Kidney epithelial cell (primary cell): ENCODE measurements around the gene ABLIM2. TPM values are rescaled to one million over a fixed set of nuclear protein-coding genes. Genes with fewer than 3 reads are reported as not detected.
"Not testable (repeated sequence)": the region's sequence is repeated elsewhere in the genome, so short reads cannot be mapped to it uniquely, and the experiment has no call there.

Source experiments
- DNase-seq: peaks from one replicate; pipeline ENCODE4 v3.0.0-alpha.2; 2010; ENCODE audit warnings: low read depth
- H3K27me3 ChIP-seq: 2 replicates; pipeline ENCODE4 v1.6.0; 2011; ENCODE audit warnings: low read length; ENCODE audit not compliant: control insufficient read depth, insufficient read depth
- H3K36me3 ChIP-seq: 2 replicates; pipeline ENCODE4 v1.5.1; 2011; ENCODE audit warnings: low read length; ENCODE audit not compliant: control insufficient read depth, insufficient read depth
- H3K4me3 ChIP-seq: 2 replicates; pipeline ENCODE4 v1.5.1; 2011; ENCODE audit warnings: low read depth, mild to moderate bottlenecking, control low read depth, low read length
- total RNA-seq: library from RNA; depleted of rRNA; stranded (reverse); fragments of >200 nt; gene quantifications from 2 replicates; pipeline ENCODE4 v1.2.3, GENCODE V29; 2015
- TF ChIP-seq, protein P1 (sequence below): IDR thresholded peaks from 2 replicates; pipeline ENCODE4 v1.5.1; 2011; ENCODE audit warnings: mild to moderate bottlenecking, moderate library complexity, low read length, control low read depth, inconsistent platforms; ENCODE audit not compliant: insufficient read depth, poor library complexity, severe bottlenecking

The ABLIM2 gene
- total RNA-seq, 1 donor from 2014 or later = 1.3 TPM

DNA sequence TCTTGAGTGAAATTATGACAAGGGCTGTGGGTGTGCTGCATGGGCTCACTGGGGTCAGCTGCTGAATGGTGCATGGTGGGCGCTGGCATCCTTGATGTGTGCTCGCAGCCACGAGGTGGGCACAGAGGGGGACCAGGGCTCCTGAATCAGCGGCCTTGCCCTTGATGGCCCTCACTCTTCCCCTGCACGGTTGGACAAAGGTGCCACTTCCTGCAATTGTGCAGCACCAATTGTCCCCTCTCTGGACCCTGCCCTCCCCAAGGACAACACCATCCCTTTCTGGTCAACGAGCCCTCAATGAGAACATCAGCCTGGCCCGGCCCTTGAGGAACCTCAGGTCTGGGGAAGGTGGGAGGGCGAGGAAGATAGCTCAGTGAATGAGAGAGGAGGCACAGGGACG lies 16.1 kb downstream of the ABLIM2 start:
- Histone ChIP-seq H3K4me3 (no peak overlapping the region), H3K36me3 (no peaks in the 10 kb centered on the region), H3K27me3 (peaks cover 14% of the 10 kb centered on the region)
- TF ChIP-seq, protein P1, sequence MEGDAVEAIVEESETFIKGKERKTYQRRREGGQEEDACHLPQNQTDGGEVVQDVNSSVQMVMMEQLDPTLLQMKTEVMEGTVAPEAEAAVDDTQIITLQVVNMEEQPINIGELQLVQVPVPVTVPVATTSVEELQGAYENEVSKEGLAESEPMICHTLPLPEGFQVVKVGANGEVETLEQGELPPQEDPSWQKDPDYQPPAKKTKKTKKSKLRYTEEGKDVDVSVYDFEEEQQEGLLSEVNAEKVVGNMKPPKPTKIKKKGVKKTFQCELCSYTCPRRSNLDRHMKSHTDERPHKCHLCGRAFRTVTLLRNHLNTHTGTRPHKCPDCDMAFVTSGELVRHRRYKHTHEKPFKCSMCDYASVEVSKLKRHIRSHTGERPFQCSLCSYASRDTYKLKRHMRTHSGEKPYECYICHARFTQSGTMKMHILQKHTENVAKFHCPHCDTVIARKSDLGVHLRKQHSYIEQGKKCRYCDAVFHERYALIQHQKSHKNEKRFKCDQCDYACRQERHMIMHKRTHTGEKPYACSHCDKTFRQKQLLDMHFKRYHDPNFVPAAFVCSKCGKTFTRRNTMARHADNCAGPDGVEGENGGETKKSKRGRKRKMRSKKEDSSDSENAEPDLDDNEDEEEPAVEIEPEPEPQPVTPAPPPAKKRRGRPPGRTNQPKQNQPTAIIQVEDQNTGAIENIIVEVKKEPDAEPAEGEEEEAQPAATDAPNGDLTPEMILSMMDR = no peak
- no peak for DNase-seq

DNA sequence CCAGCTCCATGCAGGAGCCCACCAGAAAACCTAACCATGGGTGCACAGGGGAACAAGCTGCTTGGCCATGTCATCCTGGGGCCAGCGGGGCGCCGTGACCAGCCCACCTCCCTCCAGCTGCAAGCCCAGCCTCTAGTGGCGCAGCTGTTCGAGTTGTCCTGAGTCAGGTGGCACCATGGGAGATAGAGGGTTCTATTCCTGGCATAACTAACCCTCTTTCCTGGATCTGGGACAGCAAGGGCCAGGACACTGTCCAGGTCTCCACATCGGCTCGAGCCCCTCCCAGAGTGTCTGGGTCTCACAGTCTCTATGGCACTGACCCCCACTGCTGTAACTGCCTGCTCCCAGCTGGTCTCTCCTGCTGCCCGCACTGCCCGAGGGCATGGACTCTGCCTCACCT lies 16.7 kb downstream of the ABLIM2 start:
- Histone ChIP-seq H3K27me3 (peaks cover 14% of the 10 kb centered on the region), H3K4me3 (no peak overlapping the region), H3K36me3 (no peaks in the 10 kb centered on the region)
- DNase-seq = no peak
- TF ChIP-seq, protein P1 = no peak

DNA sequence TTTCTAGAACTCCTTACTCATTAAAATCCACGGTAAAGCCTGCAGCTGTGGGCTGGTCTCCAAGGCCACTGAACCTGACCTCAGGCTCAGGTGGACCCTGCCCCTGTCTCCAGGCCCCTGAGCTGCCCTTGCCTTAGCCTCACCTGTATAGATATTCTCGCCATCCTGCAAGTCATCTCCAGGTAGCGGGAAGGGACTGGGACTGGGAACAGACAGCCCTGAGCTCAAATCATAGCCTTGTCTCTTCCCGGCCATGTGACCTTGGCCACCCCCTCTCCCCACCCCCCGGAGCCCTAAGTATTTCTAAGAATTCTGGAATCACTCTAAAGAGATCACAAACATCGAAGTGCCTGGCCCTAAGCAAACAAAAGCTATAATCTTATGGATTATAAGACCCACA lies 17.7 kb downstream of the ABLIM2 start:
- Histone ChIP-seq H3K27me3 (peaks cover 14% of the 10 kb centered on the region), H3K4me3 (no peak overlapping the region), H3K36me3 (no peaks in the 10 kb centered on the region)
- DNase-seq = no peak
- TF ChIP-seq, protein P1 = no peak

DNA sequence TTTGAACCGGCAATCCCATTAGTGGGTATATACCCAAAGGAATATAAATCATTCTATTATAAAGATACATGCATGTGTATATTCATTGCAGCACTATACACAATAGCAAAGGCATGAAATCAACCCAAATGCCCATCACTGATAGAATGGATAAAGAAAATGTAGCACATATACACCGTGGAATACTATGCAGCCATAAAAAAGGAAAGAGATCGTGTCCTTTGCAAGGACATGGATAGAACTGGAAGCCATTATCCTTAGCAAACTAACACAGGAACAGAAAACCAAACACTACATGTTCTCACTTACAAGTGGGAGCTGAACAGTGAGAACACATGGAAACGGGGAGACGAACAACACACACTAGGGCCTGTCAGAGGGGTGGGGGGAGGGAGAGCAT lies 18.9 kb downstream of the ABLIM2 start:
- peaks cover 12% of the 10 kb centered on the region for H3K27me3 ChIP-seq
- not testable (repeated sequence) for H3K4me3 ChIP-seq, H3K36me3 ChIP-seq, DNase-seq

DNA sequence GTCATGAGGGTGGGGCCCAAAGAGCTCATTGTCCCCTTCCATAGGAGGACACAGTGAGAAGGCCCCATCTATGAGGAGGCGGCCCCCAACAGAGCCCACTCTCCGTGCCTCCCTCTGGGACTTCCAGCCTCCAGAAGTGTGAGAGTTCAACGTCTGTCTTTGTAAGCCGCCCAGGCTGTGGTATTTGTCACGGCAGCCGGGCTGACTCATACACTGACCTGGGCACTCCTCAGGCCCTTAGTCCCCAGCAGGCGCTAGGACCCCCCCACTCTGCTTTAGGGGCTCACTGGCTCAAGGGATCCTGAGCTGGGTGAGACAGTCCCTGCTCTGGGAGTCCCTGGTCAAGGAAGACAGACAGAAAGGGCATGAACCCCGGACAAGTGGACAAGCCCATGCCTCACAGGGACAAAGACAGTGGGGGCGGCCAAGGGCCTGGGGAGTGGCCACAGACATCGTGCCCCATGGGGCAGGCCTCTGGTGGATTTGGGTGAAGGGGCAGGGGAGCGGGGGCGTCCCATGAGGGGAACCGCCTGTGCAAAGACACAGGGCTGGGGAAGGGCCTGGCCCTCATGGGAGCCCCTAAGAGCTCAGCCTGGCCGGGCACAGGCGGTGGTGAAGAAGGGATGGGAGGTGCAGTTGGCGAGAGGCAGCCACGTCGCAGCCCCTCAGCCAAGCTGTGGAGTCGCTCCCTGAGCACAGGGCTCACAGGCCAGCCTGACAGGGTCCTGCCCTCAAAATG lies 21.5 kb downstream of the ABLIM2 start:
- H3K27me3 ChIP-seq = peaks cover 5% of the 10 kb centered on the region
- TF ChIP-seq, protein P1 = no peak
- H3K36me3 ChIP-seq = no peaks in the 10 kb centered on the region
- H3K4me3 ChIP-seq = no peak overlapping the region
- no peak for DNase-seq

DNA sequence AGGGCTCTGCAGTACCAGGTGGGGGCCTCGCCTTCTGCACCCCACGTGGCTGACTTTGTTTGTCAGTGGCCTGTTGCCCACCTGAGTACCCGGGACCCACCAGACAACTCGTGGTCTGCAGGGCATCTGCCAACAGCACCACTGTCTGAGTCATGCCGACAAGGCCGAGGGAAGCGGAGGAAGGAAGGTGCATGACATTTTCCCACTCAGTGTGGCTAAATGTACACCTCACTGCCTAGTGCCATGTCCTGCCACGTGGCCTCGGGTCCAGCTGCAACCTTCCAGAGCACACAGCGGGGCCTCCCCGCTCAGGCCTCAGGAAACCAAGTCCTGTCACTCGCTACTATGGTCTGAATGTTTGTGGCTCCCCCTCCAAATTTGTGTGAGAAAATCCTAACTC lies 22.1 kb downstream of the ABLIM2 start:
- Histone ChIP-seq H3K4me3 (no peak overlapping the region), H3K27me3 (peaks cover 5% of the 10 kb centered on the region), H3K36me3 (no peaks in the 10 kb centered on the region)
- TF ChIP-seq, protein P1 = no peak
- no peak for DNase-seq
